HG03039 (cell line): ENCODE data around the gene MRPL17.

Experiments
- ATAC-seq: cut with Tn5 transposase; IDR thresholded peaks from one replicate; pipeline ENCODE4 v1.9.1; 2021; ENCODE audit warnings: mild to moderate bottlenecking, moderate library complexity; ENCODE audit not compliant: unreplicated experiment

The MRPL17 gene

DNA sequence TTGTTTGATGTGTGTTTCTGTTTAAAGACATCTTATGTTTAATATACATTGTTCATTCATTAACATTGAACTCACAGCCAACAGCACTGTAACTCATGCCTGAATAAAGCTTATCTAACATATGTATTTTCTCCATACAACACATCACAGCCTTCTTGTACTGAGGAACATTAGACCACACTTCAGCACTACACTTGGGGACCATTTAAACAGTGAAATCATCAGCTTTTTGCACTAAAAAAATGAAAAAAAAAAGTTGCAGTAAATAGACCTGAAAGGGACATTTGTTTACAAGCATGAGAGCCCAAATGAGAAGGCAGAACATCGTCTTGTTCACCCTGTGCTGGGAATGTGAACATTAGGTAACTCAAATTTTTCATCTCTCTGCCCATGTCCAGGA lies 48.6 kb downstream of the MRPL17 start:
- no peak for ATAC-seq

DNA sequence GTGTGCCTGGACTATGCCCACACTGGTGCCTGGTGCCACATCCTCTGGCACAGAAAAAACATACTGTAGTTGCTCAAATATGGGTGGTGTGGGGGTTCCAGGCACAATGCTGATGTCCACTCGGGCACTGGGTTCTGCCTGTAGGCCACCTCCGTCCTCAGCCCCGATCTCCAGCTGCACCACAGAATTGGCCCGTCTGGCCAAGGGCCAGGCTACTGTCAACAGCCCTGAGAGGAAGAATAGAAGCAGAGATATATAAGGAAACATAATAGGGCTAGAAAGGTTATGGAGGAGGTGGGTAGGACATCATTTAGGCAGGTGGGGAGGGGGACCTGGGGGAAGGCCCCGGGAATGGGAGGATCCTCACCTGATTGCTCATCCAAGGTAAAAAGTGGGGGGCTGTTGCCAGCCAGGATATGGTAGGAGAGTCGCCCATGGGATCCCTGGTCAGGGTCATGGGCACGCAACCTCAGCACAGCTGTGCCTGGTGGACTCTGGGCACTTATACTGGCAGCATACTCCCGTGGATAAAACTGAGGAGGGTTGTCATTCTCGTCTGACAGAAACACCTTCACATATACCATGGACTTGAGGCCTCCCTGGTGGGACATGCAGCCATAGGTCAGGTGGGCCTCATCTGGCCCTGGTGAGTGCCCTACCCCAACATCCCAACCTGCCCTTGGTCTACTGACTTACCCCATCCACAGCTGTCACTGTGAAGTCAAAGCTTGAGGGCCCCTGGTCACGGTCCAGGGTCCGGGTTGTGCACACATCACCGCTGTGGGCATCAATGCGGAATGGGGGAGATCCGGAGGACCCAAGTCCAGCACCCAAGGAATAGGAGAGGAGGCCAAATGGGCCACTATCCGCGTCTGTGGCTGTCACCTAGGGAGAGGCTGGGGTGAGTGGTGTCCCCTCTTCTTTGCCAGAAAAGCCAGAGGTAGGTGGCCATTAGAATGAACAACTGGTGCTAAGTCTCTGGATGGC lies 49.4 kb downstream of the MRPL17 start:
- no peak for ATAC-seq

DNA sequence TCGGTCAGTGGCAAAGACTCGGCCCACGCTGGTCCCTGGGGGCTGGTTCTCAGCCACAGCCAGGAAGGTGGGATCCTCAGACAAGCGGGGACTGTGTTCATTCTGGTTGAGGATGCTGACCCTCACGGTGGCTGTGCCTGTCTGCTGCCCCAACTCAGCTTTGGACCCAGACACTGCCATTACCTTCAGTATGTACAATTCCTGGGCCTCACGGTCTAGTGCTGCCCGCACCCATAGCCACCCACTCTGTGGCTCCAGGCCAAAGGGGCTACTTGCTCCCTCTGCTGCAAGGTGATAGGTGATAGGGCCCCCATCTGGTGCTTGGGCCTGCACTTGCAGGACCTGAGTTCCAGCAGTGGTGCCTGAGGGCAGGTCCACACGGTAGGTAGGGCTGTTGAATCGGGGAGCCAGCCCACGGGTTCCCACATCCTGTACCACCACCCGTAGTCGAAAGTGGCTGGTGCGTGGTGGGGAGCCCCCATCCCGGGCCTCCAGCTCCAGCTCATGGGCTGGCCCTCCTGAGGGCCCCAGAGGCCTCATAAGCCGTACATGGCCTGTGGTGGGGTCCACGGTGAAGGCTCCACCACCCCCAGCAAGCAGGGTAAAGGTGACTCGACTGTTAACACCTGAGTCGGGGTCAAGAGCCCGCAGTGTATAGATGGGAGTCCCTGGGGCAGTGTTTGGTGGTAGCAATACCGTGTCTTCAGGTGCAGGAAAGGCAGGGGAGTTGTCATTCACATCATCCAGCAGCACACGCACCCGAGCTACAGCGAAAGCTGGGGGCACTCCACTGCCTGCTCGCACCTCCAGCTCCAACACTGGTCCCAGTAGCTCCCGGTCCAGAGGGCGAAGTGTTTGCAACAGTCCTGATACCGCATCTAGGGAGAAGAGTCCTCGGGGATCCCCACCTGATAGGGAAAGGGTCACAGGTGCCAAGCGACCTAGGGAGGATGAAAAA lies 50.7 kb downstream of the MRPL17 start:
- ATAC-seq, result no peak

DNA sequence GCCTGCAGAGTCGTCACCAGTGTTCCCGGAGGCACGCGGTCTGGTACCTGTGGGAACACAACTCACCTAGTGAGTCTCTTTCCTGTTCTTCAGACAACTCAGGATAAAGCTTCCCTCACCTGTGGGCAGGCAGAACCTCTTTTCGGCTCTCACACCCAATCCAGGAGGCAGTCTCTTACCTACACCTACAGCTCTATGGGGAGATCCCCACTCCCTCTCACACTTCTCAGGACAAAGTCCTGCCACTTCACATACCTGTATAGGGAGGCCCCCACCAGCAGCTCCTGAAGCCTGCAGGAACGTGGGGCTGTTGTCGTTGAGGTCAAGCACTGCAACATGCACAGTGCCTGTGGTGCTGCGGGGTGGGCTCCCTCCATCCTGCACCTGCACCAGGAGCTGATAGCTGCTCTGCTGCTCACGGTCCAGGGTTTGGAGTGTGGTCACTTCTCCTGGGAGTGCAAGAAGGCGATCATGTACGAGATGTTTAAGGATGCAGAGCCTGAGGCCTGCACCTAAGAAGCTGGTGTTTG lies 51.7 kb downstream of the MRPL17 start:
- ATAC-seq, result no peak

DNA sequence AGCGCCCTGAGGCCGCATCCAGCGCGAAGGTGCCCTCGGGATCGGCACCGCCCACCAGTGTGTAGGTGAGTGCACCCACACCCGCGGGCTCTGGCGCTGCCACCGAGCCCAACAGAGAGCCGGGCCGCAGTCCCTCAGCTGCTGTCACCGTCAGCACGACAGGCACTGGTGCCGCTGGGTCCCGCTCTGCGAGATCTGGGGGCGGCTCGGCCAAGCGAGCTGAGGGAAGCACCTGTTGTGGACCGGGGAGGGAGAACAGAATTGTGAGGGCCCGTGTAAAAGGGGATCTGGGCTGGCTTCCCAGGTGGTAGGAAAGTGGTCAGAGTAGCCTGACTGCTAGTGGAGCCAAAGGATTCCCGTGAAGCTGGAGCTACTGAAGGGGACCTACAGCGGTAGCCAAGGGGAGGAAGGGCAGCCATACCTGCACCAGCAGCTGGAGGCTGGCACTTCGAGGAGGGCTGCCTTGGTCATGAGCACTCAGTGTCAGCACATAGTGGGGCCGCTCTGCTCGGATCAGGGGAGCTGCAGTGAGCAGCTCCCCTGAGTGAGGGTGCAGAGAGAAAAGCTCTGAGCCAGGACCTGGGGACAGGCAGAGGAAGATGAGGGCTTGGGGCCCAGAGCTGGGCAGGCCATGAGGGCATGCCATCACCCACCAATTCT lies 52.4 kb downstream of the MRPL17 start:
- ATAC-seq, result no peak
